ENCODE data around the gene RHOBTB1.

DNA sequence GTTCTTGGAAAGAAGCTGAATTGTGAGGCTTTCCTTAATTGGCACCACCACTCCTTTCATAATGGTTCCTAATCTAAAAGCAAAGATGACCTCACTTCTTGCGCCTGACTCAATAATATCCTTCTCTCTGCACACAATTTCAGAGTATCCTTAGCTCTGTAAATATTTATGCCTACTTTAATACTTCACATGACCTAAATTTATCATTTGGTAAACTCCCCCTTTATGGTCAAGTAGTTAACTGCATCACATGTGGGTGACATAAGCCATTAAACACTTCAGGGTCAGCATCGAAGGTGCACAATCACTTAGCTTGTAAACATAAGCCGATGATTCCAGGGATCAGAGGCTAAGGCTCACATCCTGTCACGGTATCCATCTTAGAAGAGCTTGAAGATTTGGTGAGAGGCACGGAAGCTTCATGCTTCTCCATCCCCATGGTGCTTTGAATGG, 7.3 kb upstream of the RHOBTB1 start:
- TF ChIP-seq CTCF (IDR thresholded peaks at IDR 0.05; ENCODE audit: low read depth, low read length) (no peak), EZH2phosphoT487 (IDR thresholded peaks at IDR 0.05; ENCODE audit: low read depth) (no peak)
